Naive thymus-derived CD4-positive, alpha-beta T cell (primary cell): ENCODE results near the gene STUB1. TPM values are rescaled to one million over a fixed set of nuclear protein-coding genes. Genes with fewer than 3 reads are reported as not detected.
A peak's percentile ranks its signal among the peaks of the same experiment; 100 is the strongest.

ENCODE experiments used
- ATAC-seq: fragments of 150-1000 bp; cut with Tn5 transposase; 2 replicates; pipeline ENCODE4 v1.10.0; 2021; ENCODE audit warnings: mild to moderate bottlenecking, moderate library complexity
- CTCF ChIA-PET: fragments of 350-600 bp; sonication (Branson Sonifier 250); formaldehyde crosslinking; loops from one replicate; lab custom pipeline; 2021; ENCODE audit warnings: antibody characterized with exemption; lab: Charles Lee
- POLR2A ChIA-PET: fragments of 350-600 bp; sonication (Branson Sonifier 250); formaldehyde crosslinking; loops from one replicate; lab custom pipeline; 2021; ENCODE audit warnings: antibody characterized with exemption, inconsistent platforms; lab: Charles Lee
- DNase-seq, 9 donors: peaks; one replicate each; pipeline versions ENCODE4 v3.0.0 to v3.0.0-alpha.2; 2020 to 2022; ENCODE audit warnings: mixed read lengths in 1 of 9
- H3K27ac ChIP-seq: one replicate; pipeline ENCODE4 v1.7.0; 2013; ENCODE audit warnings: mild to moderate bottlenecking, low read depth, low read length, moderate library complexity
- H3K27me3 ChIP-seq, 2 donors: one replicate each; pipeline ENCODE4 v1.7.0; 2013; ENCODE audit warnings: low read length in 2 of 2, mild to moderate bottlenecking in 2 of 2, moderate library complexity in 2 of 2; ENCODE audit not compliant: control insufficient read depth in 2 of 2, insufficient read depth in 2 of 2
- H3K36me3 ChIP-seq, 3 experiments: 1 replicate in 2 of 3; 2 replicates in 1 of 3; pipeline ENCODE4 v1.7.0; 2013; ENCODE audit warnings: low read length in 3 of 3, mild to moderate bottlenecking in 3 of 3, moderate library complexity in 1 of 3; ENCODE audit not compliant: insufficient read depth in 3 of 3, control insufficient read depth in 2 of 3
- H3K4me1 ChIP-seq, 2 donors: one replicate each; pipeline ENCODE4 v1.7.0; 2013; ENCODE audit warnings: low read length in 2 of 2, mild to moderate bottlenecking in 2 of 2, moderate library complexity in 1 of 2; ENCODE audit not compliant: control insufficient read depth in 2 of 2, insufficient read depth in 2 of 2
- H3K4me3 ChIP-seq: 2 replicates; pipeline ENCODE4 v1.7.0; 2013; ENCODE audit warnings: mild to moderate bottlenecking, low read length
- H3K9me3 ChIP-seq, 3 experiments: 1 replicate in 2 of 3; 2 replicates in 1 of 3; pipeline ENCODE4 v1.7.0; 2013; ENCODE audit warnings: low read length in 3 of 3; ENCODE audit not compliant: control insufficient read depth in 2 of 3
- H3K27ac Mint-ChIP-seq, 9 donors: one replicate each; pipeline ENCODE4 v1.8.0; 2020 to 2022; ENCODE audit warnings: mixed read lengths in 9 of 9, mild to moderate bottlenecking in 8 of 9, moderate library complexity in 5 of 9, inconsistent platforms in 2 of 9
- H3K27me3 Mint-ChIP-seq, 5 donors: one replicate each; pipeline ENCODE4 v1.8.0; 2021 to 2022; ENCODE audit warnings: mixed read lengths in 5 of 5, mild to moderate bottlenecking in 1 of 5
- H3K36me3 Mint-ChIP-seq, 5 donors: one replicate each; pipeline ENCODE4 v1.8.0; 2020 to 2022; ENCODE audit warnings: mixed read lengths in 5 of 5, mild to moderate bottlenecking in 3 of 5, inconsistent platforms in 1 of 5
- H3K4me1 Mint-ChIP-seq, 7 donors: one replicate each; pipeline ENCODE4 v1.8.0; 2020 to 2022; ENCODE audit warnings: mixed read lengths in 7 of 7, mild to moderate bottlenecking in 3 of 7, inconsistent platforms in 1 of 7
- H3K4me3 Mint-ChIP-seq, 10 donors: one replicate each; pipeline ENCODE4 v1.8.0; 2020 to 2022; ENCODE audit warnings: mild to moderate bottlenecking in 10 of 10, mixed read lengths in 10 of 10, moderate library complexity in 6 of 10, inconsistent platforms in 2 of 10
- H3K9me3 Mint-ChIP-seq, 11 donors: one replicate each; pipeline ENCODE4 v1.8.0; 2020 to 2022; ENCODE audit warnings: mixed read lengths in 11 of 11, mild to moderate bottlenecking in 4 of 11, inconsistent platforms in 1 of 11, moderate library complexity in 1 of 11
- intact Hi-C, 2 donors: fragments of 100-400 bp; cut with micrococcal nuclease; formaldehyde crosslinking; loops; one replicate each; pipeline ENCODE4 v1.15.1; 2023
- polyA plus RNA-seq, 2 donors: library from polyadenylated mRNA; unstranded; fragments of 300-500 nt; fragmentation: Illumina TruSeq; gene quantifications; one replicate each; pipeline ENCODE4 v1.2.3, GENCODE V29; 2021
- total RNA-seq, 6 experiments: library from RNA in 5 of 6; stranded (reverse) in 5 of 6; gene quantifications; 1 replicate in 5 of 6; 2 replicates in 1 of 6; pipeline ENCODE4 v1.2.3 and lab custom pipeline; 2021 to 2026

Gene STUB1
- total and polyA plus RNA-seq, 7 experiments from 2014 or later: 68.6 to 159 (median 90.6) TPM

DNA sequence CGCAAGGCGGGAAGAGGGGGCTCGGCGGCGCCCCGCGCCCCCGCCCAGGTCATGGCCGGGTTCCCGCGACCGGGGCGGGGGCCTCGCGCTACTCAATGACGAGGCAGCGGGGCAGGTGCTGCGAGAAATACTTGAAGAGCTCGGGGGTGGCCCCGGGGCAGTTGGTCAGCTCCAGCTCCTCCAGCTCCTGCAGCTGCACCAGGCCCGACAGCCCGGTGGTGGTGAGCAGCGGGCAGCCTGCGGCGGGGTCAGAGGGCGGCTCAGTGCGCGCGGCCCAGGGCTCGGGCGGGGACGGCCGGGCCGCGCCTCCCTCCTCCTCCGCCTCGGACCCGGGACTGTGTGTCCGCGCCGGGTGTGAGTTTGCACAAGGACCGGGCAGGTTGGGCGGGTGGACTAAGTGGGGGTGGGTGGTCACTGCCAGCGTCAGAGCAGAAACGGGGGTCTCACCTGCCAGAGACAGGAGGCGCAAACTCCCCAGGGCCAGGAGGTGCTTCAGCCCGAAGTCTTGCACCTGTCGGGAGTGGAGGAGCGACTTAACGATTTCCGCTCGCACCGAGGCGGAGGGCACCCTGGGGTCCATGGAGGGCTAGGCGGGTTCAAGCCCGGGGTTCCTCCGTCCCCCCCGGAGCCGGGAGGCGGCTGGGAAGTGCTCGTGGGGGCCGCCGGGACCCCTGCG, 14.1 kb downstream of the STUB1 start:
- POLR2A ChIA-PET: interaction anchor here (2.0 to 2.4 kb wide), 8 partner anchors 10 to 94 kb away, joined by 5 to 24 read pairs (median 12); partner anchors contain the start of genes CHTF18, CIAO3, JMJD8 and METTL26
- H3K4me1 ChIP-seq: peaks cover 16 to 21% of the 10 kb centered on the region in 2 donors
- peak overlapping the region; percentile 67 for H3K4me3 ChIP-seq
- intact Hi-C loops: no loop called here
- peaks cover 0 to 2% (median 0%) of the 10 kb centered on the region in 11 donors for H3K9me3 Mint-ChIP-seq
- DNase-seq (peak in 1 of 9 donors; percentile 44), ATAC-seq (no peak)
- no peaks in the 10 kb centered on the region for H3K27me3 ChIP-seq
- peak overlapping the region; percentile 54 for H3K27ac ChIP-seq
- CTCF ChIA-PET: no interaction called here
- H3K36me3 Mint-ChIP-seq: peaks cover 0 to 4% (median 0%) of the 10 kb centered on the region in 5 donors
- no peaks in the 10 kb centered on the region for H3K36me3 ChIP-seq
- H3K4me3 Mint-ChIP-seq: peak overlapping the region; percentile 69 to 86 (median 80)
- H3K27me3 Mint-ChIP-seq: peaks cover 0 to 19% (median 0%) of the 10 kb centered on the region in 5 donors
- no peaks in the 10 kb centered on the region for H3K9me3 ChIP-seq
- peak overlapping the region in 1 of 9 donors; percentile 29 for H3K27ac Mint-ChIP-seq
- peaks cover 4 to 43% (median 26%) of the 10 kb centered on the region in 7 donors for H3K4me1 Mint-ChIP-seq

GRCh38 chr16:694863-695354, 14.7 kb downstream of the STUB1 start:
- intact Hi-C loops: loop anchor here (1.0 to 5.0 kb wide), 5 partner anchors 11 to 92 kb away; partner anchors contain the start of genes CHTF18 (in 1 of the 2), JMJD8 (in 1 of the 2), METRN (in 1 of the 2) and RHOT2 (in 1 of the 2)
- peak overlapping the region in 2 of 9 donors; percentile 79 to 81 for H3K27ac Mint-ChIP-seq
- H3K27me3 Mint-ChIP-seq: peaks cover 0 to 19% (median 0%) of the 10 kb centered on the region in 5 donors
- H3K4me3 Mint-ChIP-seq: peak overlapping the region in 9 of 10 donors; percentile 3 to 86 (median 76)
- H3K36me3 Mint-ChIP-seq: peaks cover 0 to 4% (median 0%) of the 10 kb centered on the region in 5 donors
- peak overlapping the region; percentile 54 for H3K27ac ChIP-seq
- H3K9me3 Mint-ChIP-seq: peaks cover 0 to 2% (median 0%) of the 10 kb centered on the region in 11 donors
- H3K27me3 ChIP-seq: no peaks in the 10 kb centered on the region
- ATAC-seq (no peak), DNase-seq (no peak)
- H3K4me3 ChIP-seq: peak overlapping the region; percentile 67
- H3K36me3 ChIP-seq: no peaks in the 10 kb centered on the region
- peaks cover 16 to 22% of the 10 kb centered on the region in 2 donors for H3K4me1 ChIP-seq
- peaks cover 4 to 43% (median 24%) of the 10 kb centered on the region in 7 donors for H3K4me1 Mint-ChIP-seq
- POLR2A ChIA-PET: interaction anchor here (0.6 to 2.4 kb wide), 23 partner anchors 8 to 1270 kb away, joined by 3 to 24 read pairs (median 7); partner anchors contain the start of genes ANTKMT, CCDC78, CHTF18 and CIAO3
- CTCF ChIA-PET: interaction anchor here (0.9 to 2.0 kb wide), 3 partner anchors 17 to 28 kb away, joined by 3 to 11 read pairs (median 4); no protein-coding TSS in a partner anchor
- H3K9me3 ChIP-seq: no peaks in the 10 kb centered on the region

GRCh38 chr16:695355-696089, 15.3 kb downstream of the STUB1 start:
- peak overlapping the region; percentile 91 for H3K4me3 ChIP-seq
- no peaks in the 10 kb centered on the region for H3K36me3 ChIP-seq
- Mint-ChIP-seq H3K27me3 (peaks cover 0 to 22% (median 0%) of the 10 kb centered on the region in 5 donors), H3K36me3 (peaks cover 0 to 3% (median 0%) of the 10 kb centered on the region in 5 donors), H3K4me1 (peaks cover 4 to 40% (median 23%) of the 10 kb centered on the region in 7 donors), H3K9me3 (peaks cover 0 to 2% (median 0%) of the 10 kb centered on the region in 11 donors), H3K4me3 (peak overlapping the region; percentile 76 to 86 (median 84)), H3K27ac (peak overlapping the region; percentile 20 to 86 (median 79))
- CTCF ChIA-PET: interaction anchor here (0.5 to 2.0 kb wide), 4 partner anchors 17 to 268 kb away, joined by 3 to 11 read pairs (median 4); no protein-coding TSS in a partner anchor
- intact Hi-C loops: loop anchor here (1.0 to 5.0 kb wide), 5 partner anchors 11 to 92 kb away; partner anchors contain the start of genes CHTF18 (in 1 of the 2), JMJD8 (in 1 of the 2), METRN (in 1 of the 2) and RHOT2 (in 1 of the 2)
- no peaks in the 10 kb centered on the region for H3K9me3 ChIP-seq
- ATAC-seq (peak; percentile 90), DNase-seq (peak; percentile 53 to 81 (median 74))
- POLR2A ChIA-PET: interaction anchor here (0.6 to 2.4 kb wide), 32 partner anchors 8 to 1710 kb away, joined by 3 to 24 read pairs (median 5); partner anchors contain the start of genes ANTKMT, CCDC78, CHTF18 and CIAO3
- no peaks in the 10 kb centered on the region for H3K27me3 ChIP-seq
- H3K4me1 ChIP-seq: peaks cover 22 to 26% of the 10 kb centered on the region in 2 donors
- peak overlapping the region; percentile 54 for H3K27ac ChIP-seq

GRCh38 chr16:698911-699671, 18.9 kb downstream of the STUB1 start:
- no peak for DNase-seq
- Mint-ChIP-seq H3K27me3 (peaks cover 10 to 35% (median 12%) of the 10 kb centered on the region in 5 donors), H3K9me3 (no peaks in the 10 kb centered on the region), H3K27ac (peak overlapping the region in 1 of 9 donors; percentile 59), H3K4me3 (peak overlapping the region in 5 of 10 donors; percentile 10 to 52 (median 46)), H3K36me3 (no peaks in the 10 kb centered on the region), H3K4me1 (peaks cover 4 to 27% (median 16%) of the 10 kb centered on the region in 7 donors)
- no peak for ATAC-seq
- ChIA-PET CTCF (interaction anchor here (1.0 kb wide), 1 partner anchor 13 kb away, joined by 6 read pairs; no protein-coding TSS in a partner anchor), POLR2A (interaction anchor here (1.3 kb wide), 1 partner anchor 10 kb away, joined by 8 read pairs; the partner anchor contains the start of gene WDR24)
- Histone ChIP-seq H3K9me3 (no peaks in the 10 kb centered on the region), H3K36me3 (no peaks in the 10 kb centered on the region), H3K27me3 (peaks cover 0 to 8% of the 10 kb centered on the region in 2 donors), H3K4me1 (peaks cover 26 to 30% of the 10 kb centered on the region in 2 donors), H3K4me3 (no peak overlapping the region), H3K27ac (no peak overlapping the region)
- intact Hi-C loops: loop anchor here in 1 of 2 donors (5.0 kb wide), 1 partner anchor 88 kb away; the partner anchor contains the start of genes CHTF18 and RPUSD1

DNA sequence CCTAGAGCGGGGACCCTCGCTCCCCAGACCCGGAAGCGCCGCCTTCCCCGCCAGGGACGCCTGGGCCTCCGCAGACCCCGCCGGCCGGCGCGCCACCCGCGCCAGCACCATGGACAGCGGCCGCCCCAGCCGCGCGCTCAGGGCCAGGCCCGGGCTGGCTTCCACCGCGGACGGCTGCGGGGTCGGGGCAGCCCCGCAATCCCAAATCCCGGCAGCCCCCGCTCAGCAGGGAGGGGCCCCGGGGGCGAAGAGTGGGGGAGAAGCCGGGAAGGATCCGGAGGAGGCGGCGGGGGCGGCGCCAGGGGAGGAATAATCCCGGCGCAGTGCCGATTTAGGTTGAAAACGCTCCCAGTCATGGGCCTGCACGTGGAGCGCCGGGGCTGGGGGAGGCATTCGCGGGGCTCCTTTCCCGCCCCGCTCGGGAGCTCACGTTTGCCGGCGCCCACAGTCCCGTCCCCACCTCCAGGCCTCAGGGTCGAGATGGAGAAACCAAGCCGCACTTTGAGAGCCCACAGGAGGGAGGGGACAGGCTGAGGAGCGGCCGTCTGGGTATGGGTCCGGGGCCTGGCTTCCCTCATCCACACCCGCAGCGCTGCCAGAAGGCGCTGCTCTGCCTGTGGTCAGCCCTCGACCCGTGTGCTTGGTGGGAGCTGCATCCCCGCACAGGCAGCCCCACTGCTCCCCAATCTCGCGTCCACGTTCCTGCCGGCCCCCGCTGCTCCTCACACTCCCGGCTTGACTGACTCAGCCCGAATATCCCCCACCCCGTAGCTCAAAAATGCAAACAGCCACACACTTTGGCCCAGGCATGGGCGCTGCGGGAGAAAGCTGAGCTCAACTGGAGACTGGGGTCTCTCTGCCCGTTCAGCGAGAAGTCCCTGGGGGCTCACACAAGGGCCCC, 20.7 kb downstream of the STUB1 start:
- peak overlapping the region in 1 of 10 donors; percentile 28 for H3K4me3 Mint-ChIP-seq
- CTCF ChIA-PET: interaction anchor here (1.4 to 2.0 kb wide), 2 partner anchors 10 to 11 kb away, joined by 5 read pairs; no protein-coding TSS in a partner anchor
- H3K36me3 Mint-ChIP-seq: no peaks in the 10 kb centered on the region
- peaks cover 10 to 37% (median 12%) of the 10 kb centered on the region in 5 donors for H3K27me3 Mint-ChIP-seq
- DNase-seq: peak in 7 of 9 donors; percentile 48 to 78 (median 62)
- H3K36me3 ChIP-seq: no peaks in the 10 kb centered on the region
- H3K27ac ChIP-seq: no peak overlapping the region
- POLR2A ChIA-PET: interaction anchor here (1.3 kb wide), 2 partner anchors 15 to 21 kb away, joined by 3 to 4 read pairs; partner anchors contain the start of gene STUB1
- H3K4me1 ChIP-seq: peaks cover 23 to 24% of the 10 kb centered on the region in 2 donors
- peak; percentile 77 for ATAC-seq
- peaks cover 4 to 20% (median 9%) of the 10 kb centered on the region in 7 donors for H3K4me1 Mint-ChIP-seq
- H3K4me3 ChIP-seq: no peak overlapping the region
- H3K9me3 Mint-ChIP-seq: no peaks in the 10 kb centered on the region
- peaks cover 0 to 13% of the 10 kb centered on the region in 2 donors for H3K27me3 ChIP-seq
- H3K9me3 ChIP-seq: no peaks in the 10 kb centered on the region
- intact Hi-C loops: loop anchor here in 1 of 2 donors (5.0 kb wide), 1 partner anchor 486 kb away; no protein-coding TSS in a partner anchor
- no peak overlapping the region for H3K27ac Mint-ChIP-seq
